BLaER1 treated with 17β-estradiol and CSF1 and Interleukin-3, amounts not matched to agents 10 nM and 100 nM (cell line): ENCODE results near the gene CACNA2D2.

Experiments
- H3K27ac ChIP-seq, 11 experiments: shearing (Covaris generic); formaldehyde crosslinking; 2 replicates each; pipeline ENCODE4 v1.8.1; 2022
- H3K27me3 ChIP-seq, 11 experiments: shearing (Covaris generic); formaldehyde crosslinking; 2 replicates each; pipeline ENCODE4 v1.8.1; 2022
- H3K36me3 ChIP-seq, 11 experiments: shearing (Covaris generic); formaldehyde crosslinking; 2 replicates each; pipeline ENCODE4 v1.8.1; 2022
- H3K4me1 ChIP-seq, 10 experiments: shearing (Covaris generic); formaldehyde crosslinking; 2 replicates each; pipeline ENCODE4 v1.8.1; 2022
- H3K4me2 ChIP-seq, 11 experiments: shearing (Covaris generic); formaldehyde crosslinking; 2 replicates each; pipeline ENCODE4 v1.8.1; 2022
- H3K4me3 ChIP-seq, 10 experiments: shearing (Covaris generic); formaldehyde crosslinking; 2 replicates each; pipeline ENCODE4 v1.8.1; 2022
- H3K9ac ChIP-seq, 11 experiments: shearing (Covaris generic); formaldehyde crosslinking; 2 replicates each; pipeline ENCODE4 v1.8.1; 2022
- H3K9me3 ChIP-seq, 11 experiments: shearing (Covaris generic); formaldehyde crosslinking; replicated peaks in 1 of 11; 2 replicates each; pipeline ENCODE4 v1.8.1; 2022
- H4K20me1 ChIP-seq, 11 experiments: shearing (Covaris generic); formaldehyde crosslinking; 2 replicates each; pipeline ENCODE4 v1.8.1; 2022
- Cebpa-rat ChIP-seq, 11 experiments: shearing (Covaris generic); IDR thresholded peaks; 2 replicates each; pipeline ENCODE4 v1.8.1; 2022

The CACNA2D2 gene

DNA sequence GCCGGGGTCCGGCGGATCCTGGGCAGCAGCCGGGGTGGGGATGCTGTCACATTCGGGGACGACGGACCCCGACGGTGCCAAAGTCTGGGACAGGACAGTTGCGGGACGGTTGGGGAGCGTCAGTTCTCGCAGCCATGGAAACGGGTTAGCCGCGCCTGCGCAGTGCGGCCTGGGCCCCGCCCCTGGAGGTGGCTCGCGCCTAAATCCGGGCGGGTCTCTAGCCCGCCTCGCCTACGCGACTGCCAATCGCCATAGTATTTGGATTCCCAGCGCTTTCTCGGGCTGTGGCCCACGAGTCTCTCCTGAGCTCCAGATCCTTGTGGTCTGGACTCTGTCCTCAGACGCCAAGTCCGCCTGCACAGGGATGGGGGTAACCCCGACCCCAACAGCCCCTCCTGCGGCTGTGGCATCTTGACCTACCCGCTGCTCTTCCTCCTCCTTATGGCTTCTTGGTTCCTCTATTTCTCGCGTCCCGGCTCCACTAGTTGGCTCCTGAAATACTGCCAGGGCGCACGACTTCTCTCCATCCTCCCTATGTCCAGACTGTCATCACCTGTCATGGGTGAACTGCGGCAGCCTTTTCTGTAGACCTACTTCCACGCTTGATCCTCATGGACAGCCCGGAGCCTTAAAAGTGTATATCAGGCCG, 157.7 kb downstream of the CACNA2D2 start, which contains the start of gene ZMYND10:
Gene ZMYND10, minus strand, starts transcription at position 147 of the 649 bp plus-strand sequence. CDS start 153 bp downstream, outside the sequence.
- Histone ChIP-seq H3K4me1 (peaks cover 55 to 94% (median 76%) of the 10 kb centered on the region in 10 experiments), H3K27ac (peak within 1 kb of the TSS in 6 of 11 experiments; percentile 4 to 64 (median 50); a peak in 10 of 22 replicates), H4K20me1 (peaks cover 0 to 13% (median 0%) of the 10 kb centered on the region in 11 experiments; a peak in 5 of 22 replicates), H3K36me3 (peaks cover 0 to 22% (median 18%) of the 10 kb centered on the region in 11 experiments; a peak in 19 of 22 replicates), H3K9ac (peak within 1 kb of the TSS; percentile 36 to 67 (median 62); a peak in 20 of 22 replicates), H3K27me3 (peaks cover 0 to 31% (median 14%) of the 10 kb centered on the region in 11 experiments; a peak in 12 of 22 replicates), H3K4me3 (peak within 1 kb of the TSS; percentile 31 to 62 (median 48); a peak in 19 of 20 replicates), H3K9me3 (no peaks in the 10 kb centered on the region), H3K4me2 (peak within 1 kb of the TSS; percentile 86 to 97 (median 93))
- TF ChIP-seq Cebpa-rat (IDR thresholded peaks at IDR 0.05) = no peak

- Histone ChIP-seq H3K4me1 (peaks cover 57 to 93% (median 75%) of the 10 kb centered on the region in 10 experiments), H3K27ac (peak overlapping the region in 1 of 11 experiments; percentile 50; a peak in 1 of 22 replicates), H3K36me3 (peaks cover 0 to 22% (median 18%) of the 10 kb centered on the region in 11 experiments; a peak in 19 of 22 replicates), H3K9ac (peak overlapping the region; percentile 36 to 67 (median 62); a peak in 15 of 22 replicates), H4K20me1 (peaks cover 0 to 13% (median 0%) of the 10 kb centered on the region in 11 experiments; a peak in 5 of 22 replicates), H3K4me2 (peak overlapping the region; percentile 86 to 97 (median 93)), H3K4me3 (peak overlapping the region in 9 of 10 experiments; percentile 31 to 62 (median 49); a peak in 13 of 20 replicates), H3K27me3 (peaks cover 0 to 38% (median 21%) of the 10 kb centered on the region in 11 experiments; a peak in 15 of 22 replicates), H3K9me3 (no peaks in the 10 kb centered on the region)
- no peak for TF ChIP-seq Cebpa-rat (IDR thresholded peaks at IDR 0.05)
These were observed 158.4 kb downstream of the CACNA2D2 start for GRCh38 chr3:50345008-50345407.

DNA sequence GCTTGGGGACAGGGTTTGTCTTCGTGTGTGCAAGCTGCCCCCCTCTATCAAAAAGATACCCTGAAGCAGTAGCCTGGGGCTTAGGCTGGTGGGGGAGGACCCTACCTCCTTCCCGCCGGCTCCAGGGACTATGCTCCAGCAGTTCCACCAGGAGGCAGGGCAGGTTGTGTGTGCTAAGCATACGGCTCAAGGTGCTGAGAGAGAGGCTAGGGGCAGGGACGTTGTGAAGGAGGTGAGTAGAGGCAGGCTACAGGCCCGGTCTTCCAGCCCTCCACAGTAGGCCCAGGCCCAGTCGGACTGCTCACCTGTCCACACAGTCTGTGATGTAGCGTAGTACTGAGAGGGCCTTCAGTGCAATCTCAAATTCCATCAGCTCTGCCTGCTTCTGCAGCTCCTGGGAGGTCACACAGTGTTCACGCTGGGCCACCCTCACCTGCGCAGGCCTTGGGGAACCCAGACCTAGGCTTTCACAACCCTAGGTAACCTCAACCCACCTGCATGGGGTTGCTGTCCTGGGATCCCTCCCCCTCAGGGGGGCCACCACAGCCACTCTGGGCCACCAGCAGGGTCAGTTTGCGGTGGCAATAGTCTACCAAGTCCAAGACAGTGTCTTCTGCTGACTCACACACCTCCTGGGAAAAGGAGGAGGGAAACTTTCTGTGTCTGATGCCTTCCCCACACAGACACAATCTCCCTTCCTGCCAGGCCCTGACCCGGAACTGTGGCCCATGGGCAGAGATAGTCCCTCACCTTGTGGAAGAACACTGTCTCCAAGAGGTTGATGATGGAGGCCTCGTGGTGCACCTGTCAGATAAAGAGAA, 160.4 kb downstream of the CACNA2D2 start:
- Histone ChIP-seq H3K27me3 (peaks cover 0 to 47% (median 26%) of the 10 kb centered on the region in 11 experiments; a peak in 15 of 22 replicates), H4K20me1 (peaks cover 0 to 6% (median 0%) of the 10 kb centered on the region in 11 experiments; a peak in 3 of 22 replicates), H3K36me3 (peaks cover 0 to 7% (median 7%) of the 10 kb centered on the region in 11 experiments; a peak in 15 of 22 replicates), H3K4me3 (0 out of 20 replicates have a peak overlapping the region, but pooled peaks of 1 of the 10 experiments have one; percentile 20), H3K9ac (peak overlapping the region in 4 of 11 experiments; percentile 12 to 96 (median 27); a peak in 4 of 22 replicates), H3K4me2 (peak overlapping the region; percentile 6 to 99 (median 95); a peak in 18 of 22 replicates), H3K27ac (peak overlapping the region in 6 of 11 experiments; percentile 94 to 99 (median 96); a peak in 10 of 22 replicates), H3K4me1 (peaks cover 61 to 92% (median 79%) of the 10 kb centered on the region in 10 experiments), H3K9me3 (no peaks in the 10 kb centered on the region)
- TF ChIP-seq Cebpa-rat (IDR thresholded peaks at IDR 0.05) = no peak

DNA sequence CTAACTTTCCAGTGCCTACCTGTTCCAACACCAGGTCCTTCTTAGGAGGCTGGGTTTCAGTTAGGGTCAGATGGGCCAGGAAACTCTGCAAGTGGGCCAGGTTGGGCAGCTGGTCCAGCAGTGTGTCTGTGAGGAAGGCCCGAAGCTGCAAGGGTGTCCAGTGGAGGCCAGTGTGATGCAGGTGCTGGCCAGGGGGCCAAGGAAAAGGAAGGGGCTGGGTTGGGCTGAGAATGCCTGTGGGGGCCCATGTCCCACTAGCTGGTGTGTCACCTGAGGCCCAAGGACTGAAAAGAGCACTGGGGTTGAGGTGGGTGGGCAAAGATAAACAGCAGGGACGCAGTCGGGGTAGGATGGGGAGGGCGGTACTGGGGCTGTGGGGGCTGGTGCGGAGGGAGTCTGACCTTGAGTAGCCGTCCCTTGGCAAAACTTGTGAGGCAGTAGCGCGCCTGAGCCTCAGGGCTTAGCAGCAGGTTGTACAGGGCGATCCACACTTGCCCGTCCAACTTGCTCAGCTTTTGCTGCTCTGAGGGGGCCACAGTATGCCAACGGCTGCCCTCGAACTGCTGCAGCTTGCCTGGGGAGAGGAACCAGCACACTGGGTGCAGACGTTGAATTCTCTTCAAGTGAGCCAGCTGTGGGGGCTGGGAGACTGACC, 161.3 kb downstream of the CACNA2D2 start:
- Histone ChIP-seq H3K36me3 (peaks cover 0 to 3% (median 0%) of the 10 kb centered on the region in 11 experiments; a peak in 1 of 22 replicates), H4K20me1 (peaks cover 0 to 1% (median 0%) of the 10 kb centered on the region in 11 experiments; a peak in 6 of 22 replicates), H3K27ac (peak overlapping the region in 7 of 11 experiments; percentile 94 to 99 (median 97); a peak in 14 of 22 replicates), H3K27me3 (peaks cover 0 to 47% (median 26%) of the 10 kb centered on the region in 11 experiments; a peak in 15 of 22 replicates), H3K4me2 (peak overlapping the region; percentile 87 to 100 (median 98); a peak in 20 of 22 replicates), H3K9me3 (no peaks in the 10 kb centered on the region), H3K4me3 (peak overlapping the region in 5 of 10 experiments; percentile 77 to 92 (median 88); a peak in 9 of 20 replicates), H3K4me1 (peaks cover 61 to 83% (median 74%) of the 10 kb centered on the region in 10 experiments), H3K9ac (peak overlapping the region in 9 of 11 experiments; percentile 85 to 98 (median 95); a peak in 15 of 22 replicates)
- TF ChIP-seq Cebpa-rat (IDR thresholded peaks at IDR 0.05) = no peak

GRCh38 chr3:50341537-50341936, 161.9 kb downstream of the CACNA2D2 start:
- H3K4me2 ChIP-seq = peak overlapping the region; percentile 87 to 100 (median 98)
- no peaks in the 10 kb centered on the region for H3K9me3 ChIP-seq
- peaks cover 5 to 7% (median 5%) of the 10 kb centered on the region in 11 experiments; a peak in 21 of 22 replicates for H4K20me1 ChIP-seq
- peak overlapping the region in 9 of 10 experiments; percentile 58 to 92 (median 88); a peak in 18 of 20 replicates for H3K4me3 ChIP-seq
- peak overlapping the region in 10 of 11 experiments; percentile 87 to 99 (median 96); a peak in 18 of 22 replicates for H3K27ac ChIP-seq
- peak overlapping the region; percentile 85 to 98 (median 95); a peak in 21 of 22 replicates for H3K9ac ChIP-seq
- TF ChIP-seq Cebpa-rat (IDR thresholded peaks at IDR 0.05) = no peak
- peaks cover 0 to 47% (median 26%) of the 10 kb centered on the region in 11 experiments; a peak in 15 of 22 replicates for H3K27me3 ChIP-seq
- peaks cover 0 to 7% (median under 1%) of the 10 kb centered on the region in 11 experiments; a peak in 7 of 22 replicates for H3K36me3 ChIP-seq
- peaks cover 61 to 78% (median 72%) of the 10 kb centered on the region in 10 experiments for H3K4me1 ChIP-seq

DNA sequence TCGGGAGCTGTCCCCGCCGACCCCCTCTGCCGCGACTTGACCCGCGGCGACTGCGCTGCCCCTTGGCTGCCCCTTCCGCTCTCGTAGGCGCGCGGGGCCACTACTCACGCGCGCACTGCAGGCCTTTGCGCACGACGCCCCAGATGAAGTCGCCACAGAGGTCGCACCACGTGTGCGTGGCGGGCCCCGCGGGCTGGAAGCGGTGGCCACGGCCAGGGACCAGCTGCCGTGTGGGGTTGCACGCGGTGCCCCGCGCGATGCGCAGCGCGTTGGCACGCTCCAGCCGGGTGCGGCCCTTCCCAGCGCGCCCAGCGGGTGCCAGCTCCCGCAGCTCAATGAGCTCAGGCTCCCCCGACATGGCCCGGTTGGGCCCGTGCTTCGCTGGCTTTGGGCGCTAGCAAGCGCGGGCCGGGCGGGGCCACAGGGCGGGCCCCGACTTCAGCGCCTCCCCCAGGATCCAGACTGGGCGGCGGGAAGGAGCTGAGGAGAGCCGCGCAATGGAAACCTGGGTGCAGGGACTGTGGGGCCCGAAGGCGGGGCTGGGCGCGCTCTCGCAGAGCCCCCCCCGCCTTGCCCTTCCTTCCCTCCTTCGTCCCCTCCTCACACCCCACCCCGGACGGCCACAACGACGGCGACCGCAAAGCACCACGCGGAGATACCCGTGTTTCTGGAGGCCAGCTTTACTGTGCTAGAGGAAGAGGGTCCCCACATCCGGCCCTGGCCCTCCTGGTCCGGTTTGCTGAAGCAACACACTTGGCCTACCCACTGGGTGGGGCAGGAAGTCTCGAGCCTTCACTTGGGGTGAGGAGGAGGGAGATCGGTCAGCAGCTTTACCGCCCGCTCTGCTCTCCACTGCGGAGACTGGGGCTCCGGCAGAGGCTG, 162.7 kb downstream of the CACNA2D2 start, which contains the start of gene RASSF1:
Gene RASSF1, minus strand, starts transcription at position 389 of the 882 bp plus-strand sequence. Its CDS starts 31 bp downstream, at position 358.
- Histone ChIP-seq H4K20me1 (peaks cover 13 to 16% (median 14%) of the 10 kb centered on the region in 11 experiments; a peak in 21 of 22 replicates), H3K4me1 (peaks cover 63 to 81% (median 73%) of the 10 kb centered on the region in 10 experiments), H3K27ac (peak within 1 kb of the TSS; percentile 87 to 99 (median 95)), H3K36me3 (peaks cover 0 to 15% (median 9%) of the 10 kb centered on the region in 11 experiments; a peak in 12 of 22 replicates), H3K4me3 (peak within 1 kb of the TSS; percentile 58 to 92 (median 88)), H3K9me3 (no peaks in the 10 kb centered on the region), H3K27me3 (peaks cover 0 to 39% (median 20%) of the 10 kb centered on the region in 11 experiments; a peak in 15 of 22 replicates), H3K9ac (peak within 1 kb of the TSS; percentile 85 to 98 (median 95)), H3K4me2 (peak within 1 kb of the TSS; percentile 87 to 100 (median 98))
- TF ChIP-seq Cebpa-rat (IDR thresholded peaks at IDR 0.05) = peak in 3 of 11 experiments; percentile 8 to 52 (median 19); a peak in 1 of 22 replicates
